Measurements from ENCODE around the gene KRT15. TPM values are rescaled to one million over a fixed set of nuclear protein-coding genes. Genes with fewer than 3 reads are reported as not detected.

KRT15 gene
- total RNA-seq, 1 donor from 2014 or later = not detected

- intact Hi-C loops (cut with DNase I) = no loop called here
- no peak for DNase-seq (ENCODE audit: low spot score)
Measured at GRCh38 chr17:41510251-41511065, 8.2 kb downstream of the KRT15 start.

GRCh38 chr17:41507315-41507880 lies 11.3 kb downstream of the KRT15 start:
- no peak for DNase-seq (ENCODE audit: low spot score)
- intact Hi-C loops (cut with DNase I) = no loop called here

GRCh38 chr17:41505809-41506767 lies 12.6 kb downstream of the KRT15 start:
- intact Hi-C loops (cut with DNase I) = no loop called here
- DNase-seq (ENCODE audit: low spot score) = no peak

GRCh38 chr17:41505007-41505808 lies 13.5 kb downstream of the KRT15 start, which contains the start of gene KRT13:
Gene KRT13, minus strand, starts transcription at chr17:41505612. Its CDS starts 62 bp downstream, at chr17:41505550.
- no peak for DNase-seq (ENCODE audit: low spot score)
- intact Hi-C loops (cut with DNase I) = no loop called here

- no peak for DNase-seq (ENCODE audit: low spot score)
- intact Hi-C loops (cut with DNase I) = no loop called here
Measured at GRCh38 chr17:41504246-41504977, 14.3 kb downstream of the KRT15 start.

GRCh38 chr17:41503202-41503601 lies 15.5 kb downstream of the KRT15 start:
- DNase-seq (ENCODE audit: low spot score) = no peak
- intact Hi-C loops (cut with DNase I) = no loop called here

GRCh38 chr17:41500131-41500911 lies 18.4 kb downstream of the KRT15 start:
- intact Hi-C loops (cut with DNase I) = no loop called here
- peak; percentile 80 for DNase-seq (ENCODE audit: low spot score)

GRCh38 chr17:41499714-41500113 lies 19.0 kb downstream of the KRT15 start:
- DNase-seq (ENCODE audit: low spot score) = no peak
- intact Hi-C loops (cut with DNase I) = loop anchor here (10.0 kb wide), 1 partner anchor 175 kb away; no protein-coding TSS in a partner anchor

- intact Hi-C loops (cut with DNase I) = loop anchor here (10.0 kb wide), 1 partner anchor 173 kb away; no protein-coding TSS in a partner anchor
Measured at GRCh38 chr17:41498276-41498675, 20.4 kb downstream of the KRT15 start.

GRCh38 chr17:41496803-41497484 lies 21.7 kb downstream of the KRT15 start:
- DNase-seq (ENCODE audit: low spot score) = peak; percentile 90
- intact Hi-C loops (cut with DNase I) = loop anchor here (10.0 kb wide), 1 partner anchor 172 kb away; no protein-coding TSS in a partner anchor

More at GRCh38 chr17:41498276-41498675, 20.4 kb downstream of the KRT15 start:
- no peak for DNase-seq (ENCODE audit: low spot score)

GRCh38 chr17:41494524-41494923 lies 24.2 kb downstream of the KRT15 start:
- DNase-seq (ENCODE audit: low spot score) = no peak
- intact Hi-C loops (cut with DNase I) = loop anchor here (10.0 kb wide), 1 partner anchor 170 kb away; no protein-coding TSS in a partner anchor

GRCh38 chr17:41492771-41493170 lies 25.9 kb downstream of the KRT15 start:
- intact Hi-C loops (cut with DNase I) = loop anchor here (10.0 kb wide), 1 partner anchor 168 kb away; no protein-coding TSS in a partner anchor
- DNase-seq (ENCODE audit: low spot score) = no peak

- intact Hi-C loops (cut with DNase I) = loop anchor here (10.0 kb wide), 1 partner anchor 168 kb away; no protein-coding TSS in a partner anchor
Measured at GRCh38 chr17:41492351-41492750, 26.3 kb downstream of the KRT15 start.

GRCh38 chr17:41491476-41491875 lies 27.2 kb downstream of the KRT15 start:
- no peak for DNase-seq (ENCODE audit: low spot score)
- intact Hi-C loops (cut with DNase I) = loop anchor here (10.0 kb wide), 1 partner anchor 167 kb away; no protein-coding TSS in a partner anchor

More at GRCh38 chr17:41492351-41492750, 26.3 kb downstream of the KRT15 start:
- no peak for DNase-seq (ENCODE audit: low spot score)

- intact Hi-C loops (cut with DNase I) = loop anchor here (10.0 kb wide), 1 partner anchor 165 kb away; no protein-coding TSS in a partner anchor
Measured at GRCh38 chr17:41490000-41490990, 28.4 kb downstream of the KRT15 start.

More at GRCh38 chr17:41490000-41490990, 28.4 kb downstream of the KRT15 start:
- DNase-seq (ENCODE audit: low spot score) = no peak

All from cardiac septum (tissue), 1 donor.